GM19025 (cell line): ENCODE data around the gene GLCCI1.

Source experiments
- ATAC-seq: cut with Tn5 transposase; IDR thresholded peaks from one replicate; pipeline ENCODE4 v1.9.1; 2021; ENCODE audit warnings: mild to moderate bottlenecking, low read depth, moderate library complexity; ENCODE audit not compliant: unreplicated experiment

The GLCCI1 gene

DNA sequence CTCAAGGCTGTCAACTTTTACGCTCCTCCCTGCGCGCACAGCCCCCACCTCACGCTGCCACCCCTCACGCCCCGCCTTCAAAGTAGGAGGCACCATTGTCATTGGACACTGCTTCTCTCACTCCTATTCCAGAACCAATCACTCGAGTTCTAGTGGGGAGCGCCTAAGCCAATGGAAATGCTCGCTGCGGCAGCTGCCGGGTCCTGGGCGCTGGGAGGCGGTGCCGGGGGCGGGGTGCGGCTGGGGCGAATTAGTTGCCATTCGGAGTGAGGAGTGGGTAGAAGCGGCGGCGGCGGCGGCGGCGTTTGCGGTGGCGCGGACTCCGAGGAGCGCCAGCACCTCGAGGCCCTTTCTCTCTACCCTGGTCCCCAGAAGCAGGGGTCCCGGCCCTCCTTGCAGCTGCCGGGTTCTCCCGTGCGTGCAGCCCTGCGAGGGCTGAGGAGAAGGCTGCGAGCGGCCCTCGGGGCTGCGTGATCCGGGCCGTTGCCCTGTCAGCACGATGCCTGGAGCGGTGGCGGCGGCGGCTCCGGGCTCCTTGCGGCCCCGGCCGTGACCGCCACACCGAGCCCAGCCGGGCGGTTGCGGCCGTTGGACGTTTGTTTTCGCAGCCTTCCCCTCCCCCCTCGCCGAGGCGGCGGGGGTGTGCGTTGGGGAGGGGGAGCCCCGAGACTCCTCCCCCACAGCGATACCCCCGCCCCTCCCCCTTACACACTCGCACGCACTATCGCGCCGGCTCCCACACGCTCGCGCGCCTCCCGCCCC, at the start of gene GLCCI1:
TSS of gene GLCCI1 (plus strand) at position 253 of the 762 bp plus-strand sequence. CDS start 555 bp downstream, outside the sequence.
- peak; percentile 73 for ATAC-seq

DNA sequence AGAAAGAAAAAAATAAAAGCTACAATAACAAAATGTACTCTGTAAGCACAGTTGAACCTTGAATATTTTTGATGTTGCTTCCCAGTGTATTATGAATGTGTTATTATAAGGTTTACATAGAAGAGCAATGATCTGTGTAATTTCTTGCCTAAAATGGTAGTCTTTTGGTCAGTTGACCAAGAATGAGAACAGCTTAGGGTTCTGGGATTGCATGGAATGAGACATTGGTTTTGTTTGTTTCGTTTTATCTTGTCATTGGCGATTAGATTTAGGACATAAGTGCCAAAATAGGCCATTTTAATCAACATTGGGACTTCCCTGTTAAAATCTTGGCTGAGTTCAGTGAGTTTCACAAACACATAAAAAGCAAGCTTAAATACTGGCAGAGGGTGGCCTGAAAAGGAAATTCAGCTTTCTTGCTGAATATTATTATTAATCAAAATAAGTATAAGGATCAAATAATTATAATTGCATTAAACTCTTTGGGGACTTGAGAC, 49.1 kb upstream of the GLCCI1 start:
- no peak for ATAC-seq

DNA sequence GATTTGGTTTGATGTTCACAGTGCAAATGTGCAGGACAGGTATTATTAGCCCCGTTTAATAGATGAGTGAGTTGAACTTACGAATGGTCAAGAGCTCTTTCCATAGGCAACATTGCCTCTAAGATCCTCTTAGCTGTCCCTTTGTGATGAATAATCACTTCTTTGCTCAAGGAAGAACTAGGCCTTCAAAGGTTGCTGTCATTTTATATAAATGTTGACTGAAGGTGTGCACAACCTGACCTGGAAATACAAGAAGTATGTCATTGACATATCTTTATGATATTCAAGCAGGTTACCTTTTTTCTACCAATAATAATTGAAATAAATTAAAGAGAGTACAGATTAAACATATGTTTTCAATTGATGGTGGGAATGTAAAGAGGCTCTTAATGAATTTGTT, 48.5 kb upstream of the GLCCI1 start:
- ATAC-seq, result no peak

DNA sequence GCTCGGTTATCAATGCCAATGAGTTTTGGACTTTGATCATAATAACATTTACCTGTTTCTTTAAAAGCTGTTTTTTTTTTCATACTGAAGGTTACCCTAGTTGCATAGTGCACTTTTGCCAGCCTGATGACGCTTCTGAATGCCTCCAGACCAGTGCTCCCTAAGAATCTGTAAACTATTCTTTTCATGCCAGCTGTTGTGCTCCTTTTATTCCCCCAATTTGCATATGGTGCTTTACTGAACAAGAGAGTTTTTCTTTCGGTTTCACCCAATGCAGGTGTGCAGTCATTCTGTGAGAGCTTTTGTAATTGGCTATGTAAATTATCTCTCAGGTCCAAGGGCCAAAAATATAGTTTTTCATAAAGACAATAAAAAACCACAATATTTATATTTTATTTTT, 48.1 kb upstream of the GLCCI1 start:
- peak; percentile 88 for ATAC-seq

DNA sequence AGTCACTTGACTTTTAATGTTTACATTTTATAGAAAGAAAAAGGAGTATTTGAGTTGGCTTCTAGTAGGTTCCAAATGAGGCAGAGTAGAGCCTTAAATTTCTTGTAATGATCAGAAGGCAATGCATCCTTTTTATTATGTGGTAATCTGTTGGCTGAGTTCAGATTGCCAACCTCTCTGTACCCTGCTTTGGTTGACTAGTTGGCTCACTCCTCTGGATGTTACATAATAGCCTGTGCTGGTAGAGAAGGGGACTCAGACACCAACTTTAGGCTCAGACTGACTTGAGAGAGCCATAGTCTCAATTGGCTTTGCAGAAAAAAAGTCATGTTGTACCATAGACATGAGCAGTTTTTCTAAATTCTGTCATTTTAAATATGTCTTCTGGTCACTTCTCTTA, 46.8 kb upstream of the GLCCI1 start:
- ATAC-seq, result no peak

DNA sequence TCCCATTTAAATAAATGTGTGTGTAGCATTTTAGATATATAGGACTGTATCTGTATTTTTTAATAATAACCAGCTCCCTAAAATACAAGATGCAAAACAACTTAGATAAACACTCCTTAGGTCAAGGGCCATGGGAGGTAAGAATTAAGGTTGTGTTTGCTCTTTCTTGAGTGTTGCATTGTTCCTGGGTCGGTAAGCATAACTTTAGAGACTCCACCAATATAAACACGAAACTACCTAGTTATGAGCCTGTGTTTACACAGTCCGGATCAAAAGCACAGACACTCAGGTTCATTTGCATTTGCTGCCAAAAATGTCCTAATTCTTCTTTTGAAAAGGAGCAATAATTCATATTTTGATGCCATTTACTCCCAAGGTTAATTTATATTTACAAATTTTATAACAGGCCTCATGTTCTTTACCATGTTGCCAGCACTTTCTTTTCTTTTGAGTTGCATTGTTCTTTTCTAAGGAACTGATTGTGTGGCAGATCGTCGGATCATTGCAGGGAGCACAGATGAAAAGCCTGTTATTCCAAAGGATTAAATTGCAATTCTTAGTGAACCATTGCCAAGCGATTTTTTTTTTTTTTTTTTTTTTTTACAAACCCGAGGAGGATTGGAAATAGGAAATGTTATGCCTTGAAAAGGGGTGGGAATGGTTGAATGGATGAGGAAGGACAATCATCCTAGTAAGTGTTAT, 45.8 kb upstream of the GLCCI1 start:
- no peak for ATAC-seq

DNA sequence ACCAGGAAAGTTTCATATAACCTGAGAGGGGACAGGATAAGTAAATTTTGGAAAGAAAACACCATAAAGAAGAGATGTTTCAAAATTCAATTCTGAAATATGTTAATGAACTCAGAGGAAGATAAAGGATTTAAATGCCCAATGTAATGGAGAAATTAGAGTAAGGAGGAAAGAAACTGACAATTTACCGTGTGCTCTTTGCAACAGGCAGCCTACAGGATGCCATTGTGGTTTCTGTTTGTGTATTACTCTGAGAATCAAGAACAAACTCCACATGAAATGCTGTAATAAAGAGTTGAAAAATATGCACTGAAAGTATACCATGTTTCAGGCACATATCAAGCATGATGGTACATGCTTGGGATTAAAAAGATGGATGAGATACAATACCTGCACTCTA, 44.8 kb upstream of the GLCCI1 start:
- ATAC-seq, result no peak

DNA sequence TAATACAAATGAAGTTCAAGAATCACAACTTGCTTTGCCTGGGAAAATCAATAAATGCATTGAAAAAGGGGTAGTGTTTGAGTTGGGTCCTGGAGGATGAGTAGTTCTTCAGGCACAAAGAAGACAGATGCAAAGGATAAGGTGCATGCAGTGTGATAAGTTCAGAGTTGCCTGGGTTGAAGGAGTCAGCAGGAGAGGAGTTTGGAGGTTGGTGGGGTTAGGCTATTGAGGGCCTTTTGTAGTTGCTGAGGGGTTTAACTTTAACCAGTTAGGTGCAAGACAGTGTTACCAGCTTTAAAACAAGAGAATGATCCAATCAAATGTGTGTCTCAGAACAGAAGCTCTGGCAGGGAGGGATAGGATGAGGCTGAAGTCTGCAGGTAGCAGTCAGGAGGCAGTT, 44.3 kb upstream of the GLCCI1 start:
- ATAC-seq, result no peak

DNA sequence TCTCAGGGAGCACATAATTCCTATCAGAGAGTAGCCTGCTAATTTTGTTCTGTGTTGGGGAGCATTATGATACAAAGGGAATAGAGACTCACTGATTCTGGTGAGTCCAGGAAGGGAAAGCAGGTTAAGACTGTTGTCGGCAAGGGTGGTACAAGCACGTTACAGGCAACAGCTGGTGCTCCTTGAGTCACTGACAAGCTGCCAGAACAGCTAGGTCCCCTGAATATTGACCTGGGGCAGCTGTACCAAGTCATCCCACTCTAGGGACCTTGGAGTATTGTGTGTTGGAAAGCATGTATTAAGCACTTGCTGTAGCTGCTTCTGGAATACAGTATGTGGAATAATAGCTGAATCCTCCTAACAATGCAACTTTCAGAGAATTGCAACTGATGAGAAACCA, 37.0 kb upstream of the GLCCI1 start:
- ATAC-seq, result no peak

DNA sequence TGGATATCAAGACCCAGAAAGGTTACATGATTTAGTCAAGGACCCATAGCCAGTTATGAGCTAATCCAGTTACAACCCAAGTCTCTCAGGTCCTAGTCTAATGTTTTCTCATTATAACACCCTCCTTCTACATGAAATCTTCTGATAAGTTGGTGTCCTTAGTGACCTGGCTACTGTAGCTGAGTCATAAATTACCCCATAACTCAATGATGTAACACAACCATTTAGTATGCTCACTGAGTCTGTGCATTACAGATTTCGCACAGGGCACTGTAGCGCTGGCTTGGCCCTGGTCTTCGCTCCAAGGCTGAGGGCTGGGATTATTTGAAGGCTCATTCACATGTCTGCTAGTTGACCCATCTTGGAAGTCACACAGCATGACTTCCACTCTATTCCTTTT, 36.0 kb upstream of the GLCCI1 start:
- no peak for ATAC-seq

DNA sequence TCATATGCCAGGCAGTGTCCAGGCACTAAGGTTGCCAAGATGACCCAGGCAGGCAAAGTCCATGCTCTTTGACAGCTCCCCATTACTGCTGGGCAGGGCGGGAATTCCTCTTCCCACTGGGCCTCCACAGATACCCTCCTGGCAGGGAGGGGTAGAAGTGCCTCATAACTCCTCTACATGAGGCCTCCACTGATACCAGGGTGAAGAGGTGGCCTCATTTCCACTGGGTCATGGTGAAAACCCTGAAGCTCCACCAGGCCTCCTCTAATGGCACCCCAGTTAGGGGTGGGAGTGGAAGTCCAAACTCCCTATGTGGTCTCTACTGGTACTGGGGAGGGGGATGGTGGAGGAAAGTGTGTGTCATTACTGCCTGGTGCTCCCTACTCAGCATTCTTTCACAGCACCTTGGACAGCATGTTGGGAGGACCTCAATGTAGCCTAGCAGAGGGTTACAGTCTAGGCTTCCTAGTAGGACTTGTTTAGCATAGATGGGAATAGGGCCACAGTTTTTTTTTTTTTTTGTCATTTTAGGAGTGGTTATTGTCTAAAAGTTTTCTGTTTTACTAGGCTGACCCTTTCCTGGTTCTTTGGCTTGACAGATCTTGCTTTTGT, 34.6 kb upstream of the GLCCI1 start:
- ATAC-seq, result no peak

DNA sequence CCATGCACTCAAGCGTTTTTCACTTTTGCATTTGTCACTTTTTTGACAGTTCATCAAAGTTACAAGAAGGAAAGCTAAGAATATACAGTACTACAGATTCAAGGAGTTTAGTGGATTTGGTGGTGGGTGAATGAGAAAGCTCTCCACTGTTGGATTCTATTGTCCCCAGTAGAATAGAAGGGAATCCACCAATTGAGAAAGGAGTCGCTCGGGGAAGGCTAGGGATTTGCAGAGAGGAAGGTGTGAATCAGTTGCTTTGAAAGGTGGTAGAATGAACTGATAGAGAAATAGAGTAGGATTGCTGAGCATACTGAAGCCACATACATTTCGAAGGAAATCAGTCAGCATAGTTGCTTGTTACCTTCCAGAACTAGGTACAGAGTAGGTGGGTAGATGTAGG, 33.7 kb upstream of the GLCCI1 start:
- no peak for ATAC-seq

DNA sequence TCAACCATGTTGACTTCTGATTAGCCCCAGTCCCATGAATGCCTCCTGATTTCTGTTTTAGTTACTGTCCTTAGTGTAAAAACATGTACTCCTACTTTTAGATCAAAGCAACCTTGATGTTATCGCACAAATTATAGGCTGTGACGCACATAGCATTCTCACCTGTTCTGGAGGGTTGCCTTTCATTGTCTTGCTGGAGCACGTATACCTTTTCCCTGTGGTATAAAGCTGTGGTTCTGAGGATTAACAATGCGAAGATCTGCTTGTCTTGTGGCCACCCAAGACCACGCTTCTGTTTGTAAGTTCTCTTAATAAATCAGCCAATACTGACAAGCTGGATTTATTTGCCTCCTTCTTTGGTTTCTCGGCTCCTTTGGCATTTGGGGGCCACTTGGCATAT, 30.1 kb upstream of the GLCCI1 start:
- ATAC-seq, result no peak

DNA sequence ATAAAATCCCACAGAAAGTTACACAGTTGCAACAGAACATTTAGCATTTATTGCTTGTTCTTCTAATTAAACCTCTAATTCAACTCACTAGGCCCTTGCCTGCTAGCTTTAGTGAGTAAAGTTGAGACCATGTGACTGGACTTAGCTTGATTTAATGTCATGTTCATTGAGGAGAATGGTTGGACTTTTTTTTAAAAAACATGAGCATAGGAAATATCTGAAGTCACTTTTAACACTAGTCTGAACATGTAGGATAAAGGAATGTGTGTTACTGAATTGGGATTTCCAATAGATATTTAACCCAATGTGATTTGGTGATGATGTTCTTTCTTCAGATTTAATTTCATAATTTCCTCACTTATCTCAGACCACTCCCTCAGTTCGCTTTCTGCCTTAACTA, 24.6 kb upstream of the GLCCI1 start:
- ATAC-seq, result no peak

DNA sequence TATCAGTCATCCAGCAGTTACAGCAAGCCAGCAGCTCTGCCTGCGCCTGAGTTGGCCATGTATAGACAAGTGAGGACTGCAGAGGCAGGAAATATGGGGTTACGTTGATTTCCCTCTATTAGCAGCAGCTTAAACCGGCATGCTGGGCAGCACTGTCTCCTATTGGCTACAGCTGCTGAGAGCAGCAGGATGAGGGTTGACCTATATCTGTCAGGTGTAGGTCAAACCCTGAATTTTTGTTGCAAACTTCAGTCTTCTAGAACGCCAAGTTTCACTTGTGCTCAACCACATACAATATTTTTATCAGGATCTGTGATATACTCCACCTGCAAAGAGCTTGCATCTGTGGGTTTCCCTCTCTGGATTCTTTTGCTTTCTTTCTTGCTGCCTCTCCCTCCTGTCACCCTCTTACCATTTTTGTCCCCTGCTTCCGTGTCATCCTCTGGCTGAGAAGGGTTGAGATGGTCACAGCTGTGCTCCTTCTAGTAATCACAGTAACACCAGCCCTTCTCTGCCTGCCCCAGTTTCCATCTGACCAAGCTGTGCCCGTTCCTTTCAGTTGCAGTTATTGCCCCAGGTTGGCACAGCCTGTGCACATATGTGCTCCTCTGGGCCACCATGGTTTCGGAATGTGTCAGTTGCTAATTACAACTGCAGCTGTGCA, 23.8 kb upstream of the GLCCI1 start:
- ATAC-seq, result peak; percentile 87

DNA sequence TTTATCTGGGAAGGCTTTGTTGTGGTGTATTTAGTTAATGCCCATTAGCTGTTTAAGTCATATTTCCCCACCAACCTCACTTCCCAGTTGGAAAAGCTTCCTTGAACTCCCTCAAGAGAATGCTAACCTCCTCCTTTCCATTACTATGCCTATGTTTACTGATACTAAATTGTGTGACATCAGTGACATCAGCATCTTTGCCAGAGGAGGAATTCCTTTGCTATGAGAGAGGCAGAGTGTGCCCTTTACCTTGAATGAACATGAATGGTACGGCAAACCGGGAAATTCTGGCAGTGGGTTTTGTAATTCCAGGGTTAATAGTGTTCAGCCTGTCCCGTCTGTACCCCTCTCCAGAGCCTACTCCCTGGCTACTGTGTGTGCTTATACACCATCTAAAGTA, 22.1 kb upstream of the GLCCI1 start:
- ATAC-seq, result no peak

DNA sequence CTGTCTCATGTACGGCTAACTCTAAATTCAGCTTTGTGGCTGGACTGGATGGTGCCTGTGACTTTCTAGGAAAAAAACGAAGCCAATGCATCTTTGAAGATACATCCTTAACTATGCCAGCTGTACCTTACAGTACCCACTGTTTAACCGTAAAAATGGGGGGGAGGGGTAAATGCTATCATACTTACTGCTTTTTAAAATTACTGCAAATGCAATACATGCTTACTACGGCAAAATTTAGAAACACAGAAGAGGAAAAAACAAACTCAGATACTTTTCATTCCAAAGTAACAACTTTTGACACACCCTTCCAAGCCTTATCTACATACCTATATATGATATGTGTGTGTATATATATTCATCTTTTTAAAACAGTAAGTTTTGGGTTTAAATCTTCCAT, 20.4 kb upstream of the GLCCI1 start:
- no peak for ATAC-seq

DNA sequence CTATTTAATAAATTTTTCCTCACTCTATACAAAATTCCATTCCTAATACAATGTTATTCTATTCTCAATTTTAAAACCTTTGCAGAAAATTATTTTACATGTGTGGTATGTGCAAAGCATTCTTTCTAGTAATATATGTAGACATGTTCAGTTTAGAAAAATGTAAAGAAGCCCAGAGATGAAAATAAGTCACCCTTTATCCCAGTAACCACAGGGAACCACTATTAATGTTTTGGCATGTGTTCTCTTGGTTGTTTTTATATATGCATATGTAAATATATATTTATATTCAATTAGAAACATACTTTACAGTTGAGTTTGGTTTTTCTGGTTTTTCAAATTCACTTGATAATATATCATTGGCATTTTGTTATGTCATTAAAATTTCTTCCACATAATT, 14.8 kb upstream of the GLCCI1 start:
- no peak for ATAC-seq

DNA sequence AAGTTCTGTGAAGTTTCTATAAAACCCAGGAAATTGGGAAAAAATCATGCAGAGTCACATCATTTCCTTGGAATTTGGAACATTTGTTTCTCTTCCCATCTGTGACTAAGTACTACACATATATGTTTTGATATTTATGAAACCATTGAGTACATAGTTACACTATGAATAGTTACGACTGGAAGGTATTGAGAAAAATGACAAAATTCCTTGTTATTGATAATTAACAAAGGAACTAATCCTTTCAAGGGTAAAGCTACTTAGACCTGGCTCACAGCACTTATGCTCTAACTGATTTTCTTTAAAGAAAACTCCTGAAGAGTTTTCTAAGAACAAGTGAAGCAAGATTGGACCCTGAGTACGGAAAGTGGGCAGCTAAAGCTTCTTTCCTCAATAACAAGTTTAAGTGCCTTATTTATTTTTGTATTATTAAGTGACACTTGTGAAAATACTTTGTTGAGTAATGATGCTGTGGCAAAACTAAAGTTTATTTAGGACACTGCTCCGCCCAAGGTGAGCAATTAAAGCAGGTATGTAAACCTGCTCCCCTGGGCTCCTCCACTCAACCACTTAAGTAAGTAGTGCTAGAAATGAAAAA, 12.0 kb upstream of the GLCCI1 start:
- no peak for ATAC-seq

DNA sequence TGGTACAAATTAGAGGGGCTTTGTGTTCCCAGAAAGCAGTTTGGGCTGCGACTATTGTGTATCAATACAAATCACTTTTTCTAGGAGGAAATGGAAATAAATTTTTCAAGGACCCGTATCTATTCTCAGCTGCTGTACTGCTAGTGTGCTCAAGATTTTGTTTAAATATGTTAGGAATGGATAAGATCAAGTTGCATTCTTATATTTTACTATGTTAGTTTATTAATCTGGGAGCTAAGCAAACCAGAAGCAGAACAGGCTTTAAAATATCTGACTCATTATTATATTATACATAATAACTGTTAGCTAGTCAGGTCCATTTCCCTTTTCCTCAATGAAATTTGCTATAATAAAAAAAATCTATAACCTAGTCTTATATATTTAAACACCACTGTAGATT, 11.1 kb upstream of the GLCCI1 start:
- ATAC-seq, result no peak
